Activated CD4-positive, alpha-beta T cell treated with anti-CD3 and anti-CD28 coated beads for 36 hours (primary cell): ENCODE measurements around the gene DPH1. TPM values are rescaled to one million over a fixed set of nuclear protein-coding genes. Genes with fewer than 3 reads are reported as not detected.

Source experiments
- ATAC-seq: fragments of 200-7000 bp; cut with Tn5 transposase; one replicate; pipeline ENCODE4 v1.10.0; 2021; ENCODE audit warnings: mild to moderate bottlenecking, moderate library complexity
- CTCF ChIA-PET: fragments of 350-600 bp; sonication (Branson Sonifier 250); formaldehyde crosslinking; loops from one replicate; lab custom pipeline; 2021; ENCODE audit warnings: antibody characterized with exemption; lab: Charles Lee
- POLR2A ChIA-PET: fragments of 350-600 bp; sonication (Branson Sonifier 250); formaldehyde crosslinking; loops from one replicate; lab custom pipeline; 2021; ENCODE audit warnings: antibody characterized with exemption, inconsistent platforms; lab: Charles Lee
- DNase-seq: peaks from one replicate; pipeline ENCODE4 v3.0.0-alpha.2; 2020
- H3K27ac Mint-ChIP-seq: one replicate; pipeline ENCODE4 v1.8.0; 2021; ENCODE audit warnings: mixed read lengths
- H3K27me3 Mint-ChIP-seq: one replicate; pipeline ENCODE4 v1.8.0; 2021; ENCODE audit warnings: mixed read lengths
- H3K36me3 Mint-ChIP-seq: one replicate; pipeline ENCODE4 v1.8.0; 2021; ENCODE audit warnings: low read depth, mixed read lengths
- H3K4me1 Mint-ChIP-seq: one replicate; pipeline ENCODE4 v1.8.0; 2021; ENCODE audit warnings: mixed read lengths
- H3K4me3 Mint-ChIP-seq: one replicate; pipeline ENCODE4 v1.8.0; 2021; ENCODE audit warnings: mild to moderate bottlenecking, moderate library complexity, mixed read lengths
- H3K9me3 Mint-ChIP-seq: one replicate; pipeline ENCODE4 v1.8.0; 2021; ENCODE audit warnings: low read depth, mixed read lengths
- intact Hi-C, 2 experiments: fragments of 100-400 bp; cut with DNase I in 1 of 2; cut with micrococcal nuclease in 1 of 2; formaldehyde crosslinking; loops; one replicate each; pipeline versions ENCODE4 v1.14.2 to v1.15.1; 2022 to 2024; cut with DNase I, micrococcal nuclease
- total RNA-seq, 2 experiments: library from RNA; stranded (reverse); gene quantifications; one replicate each; pipeline ENCODE4 v1.2.3, GENCODE V29; 2021

DPH1 gene
- total RNA-seq, 2 experiments from 2014 or later = 29.1 to 37.0 TPM

DNA sequence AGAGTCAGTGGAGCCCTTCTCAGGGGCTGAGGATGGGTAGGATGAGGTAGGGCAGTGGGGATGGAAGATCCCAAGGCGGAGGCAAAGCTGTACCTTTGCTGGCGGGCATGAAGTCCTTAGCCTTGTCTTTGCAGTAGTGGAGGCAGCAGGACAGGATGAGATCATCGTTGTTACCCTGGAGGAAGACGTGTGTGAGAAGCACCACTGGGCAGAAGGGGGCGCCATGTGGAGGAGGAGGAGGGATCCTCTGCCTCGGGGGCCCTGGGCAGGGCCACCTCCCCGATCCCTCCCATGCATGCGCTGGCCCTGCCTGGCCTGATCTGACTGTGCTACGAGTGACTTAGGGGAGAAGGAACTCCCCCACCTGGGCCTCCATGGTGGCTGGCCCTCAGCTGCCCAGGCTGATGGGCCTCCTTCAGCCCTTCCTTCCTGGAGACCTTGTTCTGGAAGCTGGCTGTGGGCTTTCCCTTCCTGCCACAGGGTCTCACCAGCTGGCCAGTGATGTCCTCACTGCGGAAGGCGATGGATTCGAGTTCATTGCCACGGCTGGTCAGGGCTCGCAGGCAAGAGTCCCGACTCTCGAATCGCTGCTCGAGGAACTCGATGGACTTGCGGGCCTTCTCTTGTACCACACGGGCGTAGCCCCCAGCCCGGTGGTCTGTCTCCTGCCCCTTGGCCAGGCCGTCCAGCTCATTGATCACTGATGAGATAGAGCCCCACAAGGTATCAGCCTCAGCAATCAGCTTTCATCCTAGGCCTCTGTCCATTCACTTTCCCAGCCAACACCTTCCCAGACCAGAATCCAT is 35.2 kb downstream of the DPH1 start:
- no peak overlapping the region for H3K4me3 Mint-ChIP-seq
- H3K9me3 Mint-ChIP-seq = no peaks in the 10 kb centered on the region
- CTCF ChIA-PET = interaction anchor here (0.8 to 2.1 kb wide), 11 partner anchors 9 to 188 kb away, joined by 3 to 12 read pairs (median 4); partner anchors contain the start of gene HIC1
- POLR2A ChIA-PET = no interaction called here
- H3K4me1 Mint-ChIP-seq = peaks cover 20% of the 10 kb centered on the region
- intact Hi-C loops = no loop called here
- H3K36me3 Mint-ChIP-seq = peaks cover 72% of the 10 kb centered on the region
- peaks cover 5% of the 10 kb centered on the region for H3K27me3 Mint-ChIP-seq
- no peak overlapping the region for H3K27ac Mint-ChIP-seq
- ATAC-seq (peak; percentile 83), DNase-seq (peak; percentile 89)

GRCh38 chr17:2065949-2066400 is 36.0 kb downstream of the DPH1 start:
- peaks cover 28% of the 10 kb centered on the region for H3K4me1 Mint-ChIP-seq
- no peaks in the 10 kb centered on the region for H3K9me3 Mint-ChIP-seq
- no peak overlapping the region for H3K27ac Mint-ChIP-seq
- CTCF ChIA-PET = interaction anchor here (0.7 to 2.1 kb wide), 8 partner anchors 8 to 179 kb away, joined by 3 to 12 read pairs (median 3); no protein-coding TSS in a partner anchor
- POLR2A ChIA-PET = no interaction called here
- peaks cover 65% of the 10 kb centered on the region for H3K36me3 Mint-ChIP-seq
- DNase-seq (no peak), ATAC-seq (no peak)
- intact Hi-C loops = no loop called here
- H3K27me3 Mint-ChIP-seq = peaks cover 5% of the 10 kb centered on the region
- H3K4me3 Mint-ChIP-seq = no peak overlapping the region

GRCh38 chr17:2067048-2067561 is 37.2 kb downstream of the DPH1 start:
- H3K36me3 Mint-ChIP-seq = peaks cover 67% of the 10 kb centered on the region
- H3K4me1 Mint-ChIP-seq = peaks cover 36% of the 10 kb centered on the region
- ATAC-seq (no peak), DNase-seq (no peak)
- H3K27ac Mint-ChIP-seq = no peak overlapping the region
- H3K9me3 Mint-ChIP-seq = no peaks in the 10 kb centered on the region
- ChIA-PET POLR2A (no interaction called here), CTCF (interaction anchor here (0.6 to 4.6 kb wide), 5 partner anchors 10 to 201 kb away, joined by 3 to 55 read pairs (median 4); partner anchors contain the start of gene HIC1)
- no peak overlapping the region for H3K4me3 Mint-ChIP-seq
- intact Hi-C loops = no loop called here
- H3K27me3 Mint-ChIP-seq = peaks cover 5% of the 10 kb centered on the region

GRCh38 chr17:2067608-2068024 is 37.7 kb downstream of the DPH1 start:
- peaks cover 68% of the 10 kb centered on the region for H3K36me3 Mint-ChIP-seq
- no peak for ATAC-seq
- no peak overlapping the region for H3K4me3 Mint-ChIP-seq
- H3K4me1 Mint-ChIP-seq = peaks cover 36% of the 10 kb centered on the region
- H3K27me3 Mint-ChIP-seq = peaks cover 5% of the 10 kb centered on the region
- intact Hi-C loops = no loop called here
- CTCF ChIA-PET = interaction anchor here (0.6 to 4.6 kb wide), 7 partner anchors 10 to 348 kb away, joined by 3 to 55 read pairs (median 4); partner anchors contain the start of gene HIC1
- no peaks in the 10 kb centered on the region for H3K9me3 Mint-ChIP-seq
- no peak for DNase-seq
- POLR2A ChIA-PET = no interaction called here
- no peak overlapping the region for H3K27ac Mint-ChIP-seq

- POLR2A ChIA-PET = no interaction called here
- intact Hi-C loops = no loop called here
- Mint-ChIP-seq H3K4me3 (no peak overlapping the region), H3K4me1 (peaks cover 36% of the 10 kb centered on the region), H3K27ac (no peak overlapping the region), H3K9me3 (no peaks in the 10 kb centered on the region), H3K27me3 (peaks cover 5% of the 10 kb centered on the region), H3K36me3 (peaks cover 68% of the 10 kb centered on the region)
- CTCF ChIA-PET = interaction anchor here (0.6 to 4.6 kb wide), 8 partner anchors 11 to 348 kb away, joined by 3 to 55 read pairs (median 4); partner anchors contain the start of gene HIC1
- ATAC-seq = no peak
- DNase-seq = no peak
Measured at GRCh38 chr17:2068031-2068518, 38.1 kb downstream of the DPH1 start.

DNA sequence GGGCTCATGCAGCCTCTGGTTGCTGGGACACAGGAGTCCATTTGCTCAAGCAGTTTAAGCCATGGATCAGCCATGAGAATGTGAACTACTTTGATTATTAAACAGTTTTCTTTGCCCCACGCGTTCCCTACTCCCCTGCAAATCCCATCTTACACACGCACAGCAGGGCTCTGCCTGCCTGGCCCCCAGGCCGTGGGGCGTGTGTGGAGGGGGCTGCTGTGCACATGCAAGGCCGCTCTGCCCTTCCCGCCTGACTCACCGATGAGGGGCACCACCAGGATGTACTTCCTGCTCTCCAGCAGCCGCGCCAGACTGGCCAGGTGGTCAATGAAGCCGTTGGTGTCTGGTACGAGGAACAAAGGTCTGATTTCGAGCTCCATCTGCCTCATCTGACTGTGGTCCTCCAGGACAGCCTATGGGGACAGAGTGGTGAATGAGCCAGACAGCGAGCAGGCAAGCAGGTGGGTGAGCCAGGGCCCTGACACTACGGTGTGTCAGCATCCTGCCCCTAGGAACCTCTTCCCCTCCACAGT is 38.6 kb downstream of the DPH1 start:
- H3K4me1 Mint-ChIP-seq = peaks cover 36% of the 10 kb centered on the region
- no peak overlapping the region for H3K27ac Mint-ChIP-seq
- peaks cover 5% of the 10 kb centered on the region for H3K27me3 Mint-ChIP-seq
- intact Hi-C loops = no loop called here
- peak; percentile 53 for DNase-seq
- ChIA-PET CTCF (interaction anchor here (0.6 to 4.6 kb wide), 9 partner anchors 11 to 285 kb away, joined by 3 to 55 read pairs (median 4); partner anchors contain the start of gene HIC1), POLR2A (interaction anchor here (0.7 to 2.6 kb wide), 3 partner anchors 20 to 352 kb away, joined by 3 to 23 read pairs (median 3); no protein-coding TSS in a partner anchor)
- H3K36me3 Mint-ChIP-seq = peaks cover 63% of the 10 kb centered on the region
- no peak overlapping the region for H3K4me3 Mint-ChIP-seq
- no peaks in the 10 kb centered on the region for H3K9me3 Mint-ChIP-seq
- ATAC-seq = peak; percentile 21

DNA sequence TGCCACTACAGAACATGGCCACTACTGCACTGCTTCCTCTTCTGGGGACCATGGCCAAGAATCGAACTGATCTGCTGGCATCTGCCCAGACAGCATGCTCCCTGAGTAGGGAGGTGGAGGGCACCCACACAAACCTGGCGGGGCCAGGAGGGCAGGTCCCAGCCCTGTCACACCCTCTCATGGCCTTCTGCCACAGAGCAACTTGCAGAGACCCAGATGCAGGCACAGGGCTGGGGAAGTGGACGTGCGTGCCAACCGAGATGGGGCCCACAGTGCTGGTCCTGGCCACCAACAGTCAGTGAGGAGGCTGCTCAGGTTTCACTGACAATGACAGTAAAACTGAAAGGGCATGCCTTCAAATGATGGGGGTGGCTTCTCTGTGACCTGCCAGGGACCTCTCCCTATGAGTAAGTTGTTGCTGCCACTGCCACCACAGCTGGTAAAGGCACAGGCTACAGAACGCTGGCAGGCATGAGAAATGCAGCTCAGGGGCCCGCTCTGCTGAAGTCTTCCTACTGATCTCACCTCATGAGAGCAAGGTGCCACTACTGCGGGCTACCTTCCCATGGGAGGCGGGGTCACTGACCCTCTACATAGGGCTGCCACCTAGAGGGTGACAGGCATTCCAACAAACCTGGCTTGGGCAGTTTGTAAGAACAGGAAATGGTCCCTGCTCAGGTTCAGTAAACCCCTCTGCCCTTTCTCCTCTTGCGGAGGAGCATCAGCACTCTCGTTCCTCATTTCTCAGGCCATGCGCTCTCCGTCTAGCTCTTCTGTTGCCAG is 40.5 kb downstream of the DPH1 start:
- CTCF ChIA-PET = interaction anchor here (0.6 to 4.6 kb wide), 10 partner anchors 11 to 540 kb away, joined by 3 to 55 read pairs (median 3); partner anchors contain the start of genes HIC1 and OVCA2
- peaks cover 3% of the 10 kb centered on the region for H3K27me3 Mint-ChIP-seq
- ATAC-seq (peak; percentile 88), DNase-seq (peak; percentile 91)
- H3K36me3 Mint-ChIP-seq = peaks cover 52% of the 10 kb centered on the region
- H3K4me3 Mint-ChIP-seq = peak overlapping the region; percentile 36
- H3K4me1 Mint-ChIP-seq = peaks cover 36% of the 10 kb centered on the region
- POLR2A ChIA-PET = interaction anchor here (0.6 to 2.6 kb wide), 6 partner anchors 16 to 283 kb away, joined by 3 to 23 read pairs (median 5); no protein-coding TSS in a partner anchor
- H3K9me3 Mint-ChIP-seq = no peaks in the 10 kb centered on the region
- peak overlapping the region; percentile 82 for H3K27ac Mint-ChIP-seq
- intact Hi-C loops = loop anchor here (1.0 to 5.0 kb wide), 4 partner anchors 16 to 192 kb away; no protein-coding TSS in a partner anchor

DNA sequence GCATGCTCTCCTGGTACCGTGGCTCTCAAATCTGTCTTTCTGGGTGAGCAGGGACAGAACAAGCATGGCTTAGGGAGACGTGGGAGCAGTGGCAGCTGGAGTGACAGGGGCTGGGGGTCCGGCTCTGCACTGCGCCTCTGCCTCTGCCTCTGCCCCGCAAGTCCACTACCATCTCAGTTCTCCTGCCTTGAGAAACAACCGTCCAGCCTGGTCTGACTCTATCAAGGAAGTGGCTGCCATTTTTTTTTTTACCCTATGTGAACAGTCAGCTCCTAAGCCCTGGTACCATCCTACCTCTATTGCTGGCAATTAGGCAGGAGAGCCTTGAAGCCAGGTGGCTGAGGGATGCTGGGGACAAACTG is 41.1 kb downstream of the DPH1 start:
- ATAC-seq = no peak
- DNase-seq = no peak
- H3K9me3 Mint-ChIP-seq = no peaks in the 10 kb centered on the region
- H3K27ac Mint-ChIP-seq = peak overlapping the region; percentile 82
- peaks cover 46% of the 10 kb centered on the region for H3K36me3 Mint-ChIP-seq
- CTCF ChIA-PET = interaction anchor here (0.8 to 4.6 kb wide), 7 partner anchors 14 to 212 kb away, joined by 3 to 55 read pairs (median 4); partner anchors contain the start of genes HIC1 and OVCA2
- H3K4me3 Mint-ChIP-seq = peak overlapping the region; percentile 13
- H3K4me1 Mint-ChIP-seq = peaks cover 37% of the 10 kb centered on the region
- POLR2A ChIA-PET = interaction anchor here (0.7 to 2.6 kb wide), 4 partner anchors 15 to 183 kb away, joined by 4 to 23 read pairs (median 6); no protein-coding TSS in a partner anchor
- H3K27me3 Mint-ChIP-seq = peaks cover 3% of the 10 kb centered on the region
- intact Hi-C loops = loop anchor here in 1 of 2 experiments (5.0 kb wide), 1 partner anchor 191 kb away; no protein-coding TSS in a partner anchor

GRCh38 chr17:2071455-2072281 is 41.7 kb downstream of the DPH1 start:
- Mint-ChIP-seq H3K4me3 (no peak overlapping the region), H3K4me1 (peaks cover 37% of the 10 kb centered on the region), H3K27me3 (no peaks in the 10 kb centered on the region), H3K27ac (no peak overlapping the region), H3K36me3 (peaks cover 46% of the 10 kb centered on the region), H3K9me3 (no peaks in the 10 kb centered on the region)
- ATAC-seq (no peak), DNase-seq (no peak)
- ChIA-PET POLR2A (interaction anchor here (0.6 to 2.6 kb wide), 3 partner anchors 14 to 182 kb away, joined by 3 to 23 read pairs (median 6); no protein-coding TSS in a partner anchor), CTCF (interaction anchor here (1.0 to 4.6 kb wide), 4 partner anchors 14 to 173 kb away, joined by 3 to 55 read pairs (median 10); partner anchors contain the start of genes HIC1 and OVCA2)
- intact Hi-C loops = loop anchor here in 1 of 2 experiments (5.0 kb wide), 1 partner anchor 191 kb away; no protein-coding TSS in a partner anchor
